HAP-1 (cell line): ENCODE data around the gene GALR2.

Source experiments
- DNase-seq, 2 experiments: peaks; one replicate each; pipeline ENCODE4 v3.0.0-alpha.2; 2016 to 2020; ENCODE audit warnings: low spot score in 2 of 2
- H3K27me3 ChIP-seq: fragments of 250-450 bp; sonication (Bioruptor Pico); 2 replicates; pipeline ENCODE4 v1.5.1; 2020; ENCODE audit warnings: low read depth, mild to moderate bottlenecking, moderate library complexity
- H3K36me3 ChIP-seq: fragments of 250-450 bp; sonication (Bioruptor Pico); replicated peaks from 2 replicates; pipeline ENCODE4 v1.5.1; 2020; ENCODE audit warnings: mild to moderate bottlenecking
- H3K4me1 ChIP-seq: fragments of 250-450 bp; sonication (Bioruptor Pico); 2 replicates; pipeline ENCODE4 v1.5.1; 2020; ENCODE audit warnings: mild to moderate bottlenecking
- H3K4me3 ChIP-seq: fragments of 250-450 bp; sonication (Bioruptor Pico); 2 replicates; pipeline ENCODE4 v1.5.1; 2020; ENCODE audit warnings: mild to moderate bottlenecking, moderate library complexity
- H3K9me3 ChIP-seq: fragments of 250-450 bp; sonication (Bioruptor Pico); 2 replicates; pipeline ENCODE4 v1.5.1; 2020; ENCODE audit warnings: mild to moderate bottlenecking, moderate library complexity
- in situ Hi-C: fragments of 300-500 bp; cut with MboI; formaldehyde crosslinking; loops from 3 replicates; pipeline ENCODE4 v1.14.3; 2020; ENCODE audit warnings: low sequenced_read_pairs, inconsistent platforms, mixed read lengths

Gene GALR2

GRCh38 chr17:76107509-76107908, 32.9 kb downstream of the GALR2 start:
- in situ Hi-C loops = no loop called here
- peaks cover under 1% of the 10 kb centered on the region; the same call in 1 of the 2 replicates for H3K36me3 ChIP-seq
- peak in 1 of 2 experiments; percentile 33 for DNase-seq
- peaks cover 20% of the 10 kb centered on the region for H3K4me1 ChIP-seq
- no peaks in the 10 kb centered on the region for H3K27me3 ChIP-seq
- H3K4me3 ChIP-seq = no peak overlapping the region
- no peaks in the 10 kb centered on the region for H3K9me3 ChIP-seq

GRCh38 chr17:76111956-76112355, 37.4 kb downstream of the GALR2 start:
- H3K4me1 ChIP-seq = no peaks in the 10 kb centered on the region; the same call in 1 of the 2 replicates
- H3K27me3 ChIP-seq = no peaks in the 10 kb centered on the region
- in situ Hi-C loops = no loop called here
- DNase-seq = no peak
- no peak overlapping the region for H3K4me3 ChIP-seq
- H3K9me3 ChIP-seq = no peaks in the 10 kb centered on the region
- H3K36me3 ChIP-seq = no peaks in the 10 kb centered on the region

GRCh38 chr17:76115138-76115754, 40.7 kb downstream of the GALR2 start:
- H3K9me3 ChIP-seq = no peaks in the 10 kb centered on the region
- in situ Hi-C loops = no loop called here
- no peaks in the 10 kb centered on the region for H3K27me3 ChIP-seq
- no peaks in the 10 kb centered on the region for H3K4me1 ChIP-seq
- no peak for DNase-seq
- H3K4me3 ChIP-seq = no peak overlapping the region
- H3K36me3 ChIP-seq = no peaks in the 10 kb centered on the region

GRCh38 chr17:76119409-76120371, 45.1 kb downstream of the GALR2 start:
- Histone ChIP-seq H3K9me3 (no peaks in the 10 kb centered on the region), H3K36me3 (no peaks in the 10 kb centered on the region), H3K4me1 (no peaks in the 10 kb centered on the region), H3K4me3 (no peak overlapping the region), H3K27me3 (no peaks in the 10 kb centered on the region)
- in situ Hi-C loops = loop anchor here (5.0 kb wide), 1 partner anchor 63 kb away; no protein-coding TSS in a partner anchor
- no peak for DNase-seq

- DNase-seq = no peak
- in situ Hi-C loops = loop anchor here (5.0 kb wide), 1 partner anchor 62 kb away; no protein-coding TSS in a partner anchor
- no peaks in the 10 kb centered on the region for H3K4me1 ChIP-seq
Measured at GRCh38 chr17:76120658-76121008, 46.1 kb downstream of the GALR2 start.

GRCh38 chr17:76121932-76122430, 47.4 kb downstream of the GALR2 start:
- H3K9me3 ChIP-seq = no peaks in the 10 kb centered on the region
- H3K4me3 ChIP-seq = no peak overlapping the region
- H3K36me3 ChIP-seq = no peaks in the 10 kb centered on the region
- H3K4me1 ChIP-seq = no peaks in the 10 kb centered on the region
- no peak for DNase-seq
- in situ Hi-C loops = loop anchor here (5.0 kb wide), 1 partner anchor 60 kb away; no protein-coding TSS in a partner anchor
- H3K27me3 ChIP-seq = no peaks in the 10 kb centered on the region

More at GRCh38 chr17:76120658-76121008, 46.1 kb downstream of the GALR2 start:
- H3K9me3 ChIP-seq = no peaks in the 10 kb centered on the region
- no peaks in the 10 kb centered on the region for H3K36me3 ChIP-seq
- no peaks in the 10 kb centered on the region for H3K27me3 ChIP-seq
- no peak overlapping the region for H3K4me3 ChIP-seq

- in situ Hi-C loops = loop anchor here (5.0 kb wide), 1 partner anchor 60 kb away; no protein-coding TSS in a partner anchor
- Histone ChIP-seq H3K4me3 (no peak overlapping the region), H3K36me3 (no peaks in the 10 kb centered on the region), H3K4me1 (no peaks in the 10 kb centered on the region), H3K27me3 (no peaks in the 10 kb centered on the region), H3K9me3 (no peaks in the 10 kb centered on the region)
- DNase-seq = no peak
Measured at GRCh38 chr17:76122431-76123190, 48.0 kb downstream of the GALR2 start.

- DNase-seq = no peak
- Histone ChIP-seq H3K4me3 (no peak overlapping the region), H3K9me3 (no peaks in the 10 kb centered on the region), H3K36me3 (no peaks in the 10 kb centered on the region), H3K4me1 (no peaks in the 10 kb centered on the region), H3K27me3 (no peaks in the 10 kb centered on the region)
- in situ Hi-C loops = loop anchor here (5.0 kb wide), 1 partner anchor 59 kb away; no protein-coding TSS in a partner anchor
Measured at GRCh38 chr17:76123191-76123499, 48.6 kb downstream of the GALR2 start.

- no peaks in the 10 kb centered on the region for H3K27me3 ChIP-seq
- H3K4me3 ChIP-seq = no peak overlapping the region
- no peaks in the 10 kb centered on the region for H3K4me1 ChIP-seq
- no peaks in the 10 kb centered on the region for H3K36me3 ChIP-seq
- no peak for DNase-seq
- in situ Hi-C loops = loop anchor here (5.0 kb wide), 1 partner anchor 58 kb away; no protein-coding TSS in a partner anchor
- H3K9me3 ChIP-seq = no peaks in the 10 kb centered on the region
Measured at GRCh38 chr17:76123749-76124581, 49.4 kb downstream of the GALR2 start.

GRCh38 chr17:76124582-76125390, 50.2 kb downstream of the GALR2 start:
- peak; percentile 34 to 53 for DNase-seq
- H3K4me1 ChIP-seq = no peaks in the 10 kb centered on the region
- no peak overlapping the region for H3K4me3 ChIP-seq
- no peaks in the 10 kb centered on the region for H3K27me3 ChIP-seq
- H3K36me3 ChIP-seq = no peaks in the 10 kb centered on the region
- in situ Hi-C loops = loop anchor here (5.0 kb wide), 2 partner anchors 58 to 168 kb away; no protein-coding TSS in a partner anchor
- H3K9me3 ChIP-seq = no peaks in the 10 kb centered on the region

GRCh38 chr17:76125391-76125675, 50.8 kb downstream of the GALR2 start:
- Histone ChIP-seq H3K27me3 (no peaks in the 10 kb centered on the region), H3K36me3 (no peaks in the 10 kb centered on the region), H3K4me1 (no peaks in the 10 kb centered on the region), H3K4me3 (no peak overlapping the region), H3K9me3 (no peaks in the 10 kb centered on the region)
- in situ Hi-C loops = loop anchor here (5.0 kb wide), 1 partner anchor 167 kb away; no protein-coding TSS in a partner anchor
- DNase-seq = no peak

- H3K4me3 ChIP-seq = no peak overlapping the region
- DNase-seq = no peak
- in situ Hi-C loops = loop anchor here (5.0 kb wide), 1 partner anchor 166 kb away; no protein-coding TSS in a partner anchor
Measured at GRCh38 chr17:76125922-76126321, 51.3 kb downstream of the GALR2 start.

More at GRCh38 chr17:76125922-76126321, 51.3 kb downstream of the GALR2 start:
- H3K4me1 ChIP-seq = no peaks in the 10 kb centered on the region
- H3K27me3 ChIP-seq = no peaks in the 10 kb centered on the region
- no peaks in the 10 kb centered on the region for H3K9me3 ChIP-seq
- no peaks in the 10 kb centered on the region for H3K36me3 ChIP-seq
